Measurements from ENCODE around the gene TECPR1. TPM values are rescaled to one million over a fixed set of nuclear protein-coding genes. Genes with fewer than 3 reads are reported as not detected.

The TECPR1 gene
- total RNA-seq, 4 donors from 2014 or later = 19.6 to 61.8 (median 26.3) TPM

GRCh38 chr7:98248156-98248555 is 3.9 kb downstream of the TECPR1 start:
- no peaks in the 10 kb centered on the region for H3K36me3 ChIP-seq
- H3K9me3 ChIP-seq = no peaks in the 10 kb centered on the region
- H3K27me3 ChIP-seq = no peaks in the 10 kb centered on the region
- no peak overlapping the region for H3K27ac ChIP-seq
- DNase-seq = no peak
- intact Hi-C loops (cut with DNase I) = loop anchor here (10.0 kb wide), 1 partner anchor 223 kb away; no protein-coding TSS in a partner anchor
- 89 to 95% methylated on average over 9 to 11 of the region's 12 CpGs for WGBS, 2 donors
- H3K4me1 ChIP-seq = peaks cover 16 to 17% of the 10 kb centered on the region in 2 donors
- no peak for TF ChIP-seq POLR2A (IDR thresholded peaks at IDR 0.05)
- no peak overlapping the region for H3K4me3 ChIP-seq (replicated peaks in 1 of 3)

GRCh38 chr7:98244871-98245270 is 7.2 kb downstream of the TECPR1 start:
- 97% methylated on average over 7 to 13 of the region's 14 CpGs for WGBS, 2 donors
- no peak for DNase-seq
- Histone ChIP-seq H3K4me3 (replicated peaks in 1 of 3) (no peak overlapping the region), H3K27me3 (no peaks in the 10 kb centered on the region), H3K27ac (no peak overlapping the region), H3K4me1 (no peaks in the 10 kb centered on the region), H3K36me3 (no peaks in the 10 kb centered on the region), H3K9me3 (no peaks in the 10 kb centered on the region)
- intact Hi-C loops (cut with DNase I) = loop anchor here (10.0 kb wide), 1 partner anchor 220 kb away; no protein-coding TSS in a partner anchor
- no peak for TF ChIP-seq POLR2A (IDR thresholded peaks at IDR 0.05)
- no peak for TF ChIP-seq CTCF (IDR thresholded peaks at IDR 0.05)

- Histone ChIP-seq H3K4me1 (no peaks in the 10 kb centered on the region), H3K9me3 (no peaks in the 10 kb centered on the region), H3K4me3 (replicated peaks in 1 of 3) (no peak overlapping the region), H3K27me3 (no peaks in the 10 kb centered on the region), H3K36me3 (peaks cover 0 to 4% of the 10 kb centered on the region in 2 donors), H3K27ac (no peak overlapping the region)
- intact Hi-C loops (cut with DNase I) = loop anchor here (10.0 kb wide), 1 partner anchor 218 kb away; no protein-coding TSS in a partner anchor
- WGBS, 2 donors = 84 to 95% methylated on average over 4 of the region's 4 CpGs
- no peak for TF ChIP-seq POLR2A (IDR thresholded peaks at IDR 0.05)
- no peak for TF ChIP-seq CTCF (IDR thresholded peaks at IDR 0.05)
- DNase-seq = no peak
These were observed 9.1 kb downstream of the TECPR1 start for GRCh38 chr7:98242934-98243333.

GRCh38 chr7:98242342-98242741 is 9.7 kb downstream of the TECPR1 start:
- WGBS, 2 donors = 96 to 97% methylated on average over 1 of the region's 1 CpG
- H3K27ac ChIP-seq = no peak overlapping the region
- H3K27me3 ChIP-seq = no peaks in the 10 kb centered on the region
- intact Hi-C loops (cut with DNase I) = loop anchor here (10.0 kb wide), 1 partner anchor 218 kb away; no protein-coding TSS in a partner anchor
- H3K36me3 ChIP-seq = peaks cover 0 to 6% of the 10 kb centered on the region in 2 donors
- no peak for TF ChIP-seq CTCF (IDR thresholded peaks at IDR 0.05)
- no peak for TF ChIP-seq POLR2A (IDR thresholded peaks at IDR 0.05)
- H3K4me1 ChIP-seq = no peaks in the 10 kb centered on the region
- DNase-seq = no peak
- H3K4me3 ChIP-seq (replicated peaks in 1 of 3) = no peak overlapping the region
- no peaks in the 10 kb centered on the region for H3K9me3 ChIP-seq

GRCh38 chr7:98241674-98242241 is 10.3 kb downstream of the TECPR1 start:
- intact Hi-C loops (cut with DNase I) = loop anchor here (10.0 kb wide), 1 partner anchor 217 kb away; no protein-coding TSS in a partner anchor
- Histone ChIP-seq H3K9me3 (no peaks in the 10 kb centered on the region), H3K27me3 (no peaks in the 10 kb centered on the region), H3K4me3 (replicated peaks in 1 of 3) (no peak overlapping the region), H3K36me3 (peaks cover 0 to 6% of the 10 kb centered on the region in 2 donors), H3K27ac (no peak overlapping the region), H3K4me1 (no peaks in the 10 kb centered on the region)
- TF ChIP-seq CTCF (IDR thresholded peaks at IDR 0.05) = no peak
- DNase-seq = no peak
- WGBS, 2 donors = 79 to 90% methylated on average over 8 to 16 of the region's 16 CpGs
